ENCODE data around the gene RAD51B.

RAD51B gene

GRCh38 chr14:68499451-68499850 is 679.9 kb downstream of the RAD51B start:
- TF ChIP-seq CTCF (IDR thresholded peaks at IDR 0.05) = no peak

GRCh38 chr14:68501171-68501570 is 681.6 kb downstream of the RAD51B start:
- TF ChIP-seq CTCF (IDR thresholded peaks at IDR 0.05) = no peak

GRCh38 chr14:68501614-68502052 is 682.1 kb downstream of the RAD51B start:
- TF ChIP-seq CTCF (IDR thresholded peaks at IDR 0.05) = no peak

GRCh38 chr14:68502230-68502629 is 682.7 kb downstream of the RAD51B start:
- TF ChIP-seq CTCF (IDR thresholded peaks at IDR 0.05) = no peak

GRCh38 chr14:68503186-68503825 is 683.7 kb downstream of the RAD51B start:
- TF ChIP-seq CTCF (IDR thresholded peaks at IDR 0.05) = no peak

GRCh38 chr14:68504861-68505260 is 685.3 kb downstream of the RAD51B start:
- TF ChIP-seq CTCF (IDR thresholded peaks at IDR 0.05) = no peak

- no peak for TF ChIP-seq CTCF (IDR thresholded peaks at IDR 0.05)
These were observed 686.6 kb downstream of the RAD51B start for GRCh38 chr14:68506021-68506644.
